ENCODE measurements around the gene PVALB.

The PVALB gene

DNA sequence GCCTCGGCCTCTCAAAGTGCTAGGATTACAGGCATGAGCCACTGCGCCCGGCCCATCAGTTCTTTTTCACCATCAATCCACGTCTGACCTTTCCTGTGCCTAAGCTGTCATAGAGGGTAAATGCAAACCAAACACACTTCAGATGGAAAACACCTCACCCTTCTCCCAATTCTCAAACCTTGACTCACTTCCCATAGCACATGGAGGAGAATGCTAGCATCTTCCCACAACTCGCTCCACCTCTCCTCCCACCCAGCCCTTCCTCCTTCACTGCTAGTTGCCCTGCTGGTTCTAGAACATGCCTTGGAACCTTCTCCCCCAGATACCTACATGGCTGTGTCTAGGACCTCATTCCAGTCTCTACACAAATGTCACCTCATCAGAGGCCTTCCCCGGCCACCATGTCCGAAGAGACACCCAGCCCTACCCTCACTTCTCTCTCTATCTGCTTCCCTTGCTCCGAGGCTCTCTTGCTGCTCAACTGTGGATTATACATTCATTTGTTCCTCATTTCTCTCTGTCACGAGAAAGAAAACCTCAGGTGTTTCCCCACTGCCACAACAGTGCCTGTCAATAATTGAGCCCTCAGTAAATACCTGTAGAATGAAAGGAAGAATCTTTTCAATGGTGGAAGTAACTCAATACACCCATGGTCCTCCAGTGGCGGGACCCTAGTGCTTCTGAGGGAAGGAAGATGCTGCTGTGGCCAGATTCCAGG, 22.7 kb upstream of the PVALB start:
- DNase-seq (no peak), ATAC-seq (ENCODE audit: insufficient read depth, low read depth) (no peak)
- Histone ChIP-seq H3K27me3 (ENCODE audit: insufficient read depth, low read length, poor library complexity) (peaks cover 8% of the 10 kb centered on the region), H3K9ac (ENCODE audit: low read depth, low read length) (no peak overlapping the region), H2AFZ (ENCODE audit: low read depth, low read length) (no peak overlapping the region), H3K79me2 (ENCODE audit: insufficient read depth, low read length) (no peaks in the 10 kb centered on the region), H3K4me3 (ENCODE audit: low read depth in 1 of 2, low read length in 2 of 2) (no peak overlapping the region), H3K9me3 (ENCODE audit: insufficient read depth, low read length, severe bottlenecking) (no peaks in the 10 kb centered on the region), H3K4me2 (ENCODE audit: insufficient read depth, low read length) (no peak overlapping the region), H3K4me1 (ENCODE audit: insufficient read depth, low read length) (no peaks in the 10 kb centered on the region), H4K20me1 (ENCODE audit: insufficient read depth, low read length) (no peaks in the 10 kb centered on the region), H3K27ac (ENCODE audit: low read length) (no peak overlapping the region), H3K36me3 (ENCODE audit: insufficient read depth, low read length) (no peaks in the 10 kb centered on the region)
- TF ChIP-seq, protein P1, sequence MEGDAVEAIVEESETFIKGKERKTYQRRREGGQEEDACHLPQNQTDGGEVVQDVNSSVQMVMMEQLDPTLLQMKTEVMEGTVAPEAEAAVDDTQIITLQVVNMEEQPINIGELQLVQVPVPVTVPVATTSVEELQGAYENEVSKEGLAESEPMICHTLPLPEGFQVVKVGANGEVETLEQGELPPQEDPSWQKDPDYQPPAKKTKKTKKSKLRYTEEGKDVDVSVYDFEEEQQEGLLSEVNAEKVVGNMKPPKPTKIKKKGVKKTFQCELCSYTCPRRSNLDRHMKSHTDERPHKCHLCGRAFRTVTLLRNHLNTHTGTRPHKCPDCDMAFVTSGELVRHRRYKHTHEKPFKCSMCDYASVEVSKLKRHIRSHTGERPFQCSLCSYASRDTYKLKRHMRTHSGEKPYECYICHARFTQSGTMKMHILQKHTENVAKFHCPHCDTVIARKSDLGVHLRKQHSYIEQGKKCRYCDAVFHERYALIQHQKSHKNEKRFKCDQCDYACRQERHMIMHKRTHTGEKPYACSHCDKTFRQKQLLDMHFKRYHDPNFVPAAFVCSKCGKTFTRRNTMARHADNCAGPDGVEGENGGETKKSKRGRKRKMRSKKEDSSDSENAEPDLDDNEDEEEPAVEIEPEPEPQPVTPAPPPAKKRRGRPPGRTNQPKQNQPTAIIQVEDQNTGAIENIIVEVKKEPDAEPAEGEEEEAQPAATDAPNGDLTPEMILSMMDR (IDR thresholded peaks at IDR 0.05; ENCODE audit: borderline replicate concordance, extremely low read depth, low read length, poor library complexity, severe bottlenecking): no peak
- TF ChIP-seq EZH2 (IDR thresholded peaks at IDR 0.05; ENCODE audit: borderline replicate concordance, low read depth, low read length, severe bottlenecking): no peak

DNA sequence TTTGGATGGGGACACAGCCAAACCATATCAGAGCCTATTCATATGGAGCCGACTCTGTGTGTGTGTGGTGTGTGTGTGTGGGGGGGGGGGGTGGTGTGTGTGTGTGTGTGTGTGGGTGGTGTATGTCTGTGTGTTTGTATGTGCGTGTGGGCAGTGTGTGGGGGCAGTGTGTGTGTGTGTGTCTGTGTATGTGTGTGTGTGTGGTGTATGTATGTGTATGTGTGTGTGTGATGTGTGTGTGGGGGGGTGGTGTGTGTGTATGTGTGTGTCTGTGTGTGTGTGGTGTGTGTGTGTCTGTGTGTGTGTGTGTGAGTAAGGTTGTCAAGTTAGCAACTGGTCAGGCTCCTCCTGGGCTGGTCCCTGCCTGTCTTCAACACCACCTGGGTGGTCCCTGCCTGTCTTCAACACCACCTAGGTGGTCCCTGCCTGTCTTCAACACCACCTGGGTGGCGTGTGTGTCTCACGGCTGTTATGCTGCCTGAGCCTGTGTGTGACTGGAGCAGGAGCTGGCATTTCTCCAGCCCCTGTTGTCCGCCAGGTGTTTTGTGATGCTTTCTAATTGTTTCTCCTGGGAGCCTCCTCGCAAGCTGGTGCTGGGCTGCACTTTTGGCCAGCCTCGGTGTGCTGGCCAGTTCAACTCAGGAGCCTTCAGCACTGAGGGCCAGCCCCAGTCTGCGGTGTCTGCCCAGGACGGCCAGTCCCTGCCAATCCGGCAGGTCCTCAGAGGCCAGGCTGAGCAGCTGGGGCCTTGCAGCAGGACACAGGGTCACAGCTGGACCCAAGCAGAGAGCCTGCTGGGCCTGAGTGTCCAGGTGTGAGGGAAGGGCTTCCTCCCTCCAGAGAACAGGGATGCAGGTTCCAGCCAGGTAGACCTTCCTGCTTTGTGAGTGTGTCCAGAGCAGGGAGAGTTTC, 21.5 kb upstream of the PVALB start:
- Histone ChIP-seq H3K36me3 (ENCODE audit: insufficient read depth, low read length) (no peaks in the 10 kb centered on the region), H3K27ac (ENCODE audit: low read length) (no peak overlapping the region), H3K4me2 (ENCODE audit: insufficient read depth, low read length) (no peak overlapping the region), H2AFZ (ENCODE audit: low read depth, low read length) (no peak overlapping the region), H3K9ac (ENCODE audit: low read depth, low read length) (no peak overlapping the region), H3K79me2 (ENCODE audit: insufficient read depth, low read length) (no peaks in the 10 kb centered on the region), H4K20me1 (ENCODE audit: insufficient read depth, low read length) (no peaks in the 10 kb centered on the region), H3K27me3 (ENCODE audit: insufficient read depth, low read length, poor library complexity) (peaks cover 2% of the 10 kb centered on the region), H3K4me1 (ENCODE audit: insufficient read depth, low read length) (no peaks in the 10 kb centered on the region), H3K4me3 (ENCODE audit: low read depth in 1 of 2, low read length in 2 of 2) (no peak overlapping the region), H3K9me3 (ENCODE audit: insufficient read depth, low read length, severe bottlenecking) (no peaks in the 10 kb centered on the region)
- TF ChIP-seq, protein P1 (IDR thresholded peaks at IDR 0.05; ENCODE audit: borderline replicate concordance, extremely low read depth, low read length, poor library complexity, severe bottlenecking): no peak
- TF ChIP-seq EZH2 (IDR thresholded peaks at IDR 0.05; ENCODE audit: borderline replicate concordance, low read depth, low read length, severe bottlenecking): no peak
- DNase-seq: no peak
- no peak for ATAC-seq (ENCODE audit: insufficient read depth, low read depth)

DNA sequence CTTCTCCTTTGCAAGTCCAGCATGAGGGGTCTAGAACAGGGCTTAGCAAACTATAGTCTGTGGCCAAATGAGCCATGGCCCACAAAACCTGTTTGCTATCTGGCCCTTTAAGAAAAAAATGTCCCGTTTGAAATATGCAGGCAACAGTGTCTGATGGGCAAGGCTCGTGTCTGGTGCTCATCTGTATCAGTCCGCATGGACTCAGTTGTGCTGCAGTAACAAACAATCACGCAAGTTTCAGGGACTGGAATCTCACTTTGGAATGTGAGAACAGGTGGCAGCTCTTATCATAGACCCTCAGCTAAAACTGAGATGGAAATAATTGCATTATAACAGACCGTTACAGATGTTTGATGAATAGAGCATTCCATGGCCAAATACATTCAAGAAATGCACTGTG, 19.1 kb upstream of the PVALB start:
- H4K20me1 ChIP-seq (ENCODE audit: insufficient read depth, low read length): no peaks in the 10 kb centered on the region
- no peaks in the 10 kb centered on the region for H3K36me3 ChIP-seq (ENCODE audit: insufficient read depth, low read length)
- no peaks in the 10 kb centered on the region for H3K4me1 ChIP-seq (ENCODE audit: insufficient read depth, low read length)
- no peak overlapping the region for H3K4me3 ChIP-seq (ENCODE audit: low read depth in 1 of 2, low read length in 2 of 2)
- no peak overlapping the region for H3K27ac ChIP-seq (ENCODE audit: low read length)
- DNase-seq: no peak
- H3K27me3 ChIP-seq (ENCODE audit: insufficient read depth, low read length, poor library complexity): peaks cover 8% of the 10 kb centered on the region
- H2AFZ ChIP-seq (ENCODE audit: low read depth, low read length): no peak overlapping the region
- no peak overlapping the region for H3K4me2 ChIP-seq (ENCODE audit: insufficient read depth, low read length)
- ATAC-seq (ENCODE audit: insufficient read depth, low read depth): no peak
- no peak for TF ChIP-seq EZH2 (IDR thresholded peaks at IDR 0.05; ENCODE audit: borderline replicate concordance, low read depth, low read length, severe bottlenecking)
- TF ChIP-seq, protein P1 (IDR thresholded peaks at IDR 0.05; ENCODE audit: borderline replicate concordance, extremely low read depth, low read length, poor library complexity, severe bottlenecking): no peak
- H3K79me2 ChIP-seq (ENCODE audit: insufficient read depth, low read length): no peaks in the 10 kb centered on the region
- no peaks in the 10 kb centered on the region for H3K9me3 ChIP-seq (ENCODE audit: insufficient read depth, low read length, severe bottlenecking)
- no peak overlapping the region for H3K9ac ChIP-seq (ENCODE audit: low read depth, low read length)
